H1 (cell line): ENCODE results near the gene DHPS. TPM values are rescaled to one million over a fixed set of nuclear protein-coding genes. Genes with fewer than 3 reads are reported as not detected.

Experiments
- CEBPB ChIP-seq: IDR thresholded peaks from 2 replicates; pipeline ENCODE4 v1.6.1; 2012; ENCODE audit warnings: low read depth, low read length
- CREB1 ChIP-seq: IDR thresholded peaks from 2 replicates; pipeline ENCODE4 v1.6.1; 2012; ENCODE audit warnings: inconsistent platforms
- POLR2A ChIP-seq, 2 experiments: IDR thresholded peaks; 1 replicate in 1 of 2; 2 replicates in 1 of 2; pipeline ENCODE4 v1.6.1; 2011; ENCODE audit warnings: low read depth in 2 of 2, low read length in 2 of 2, mild to moderate bottlenecking in 2 of 2; ENCODE audit errors: control extremely low read depth in 1 of 2
- POLR2AphosphoS5 ChIP-seq: IDR thresholded peaks from 2 replicates; pipeline ENCODE4 v1.6.1; 2011; ENCODE audit warnings: low read depth, low read length
- SAP30 ChIP-seq: fragments of 300-600 bp; sonication (generic); IDR thresholded peaks from 2 replicates; pipeline ENCODE4 v1.7.1; 2012; ENCODE audit warnings: low read length, moderate library complexity, mild to moderate bottlenecking, inconsistent platforms; ENCODE audit not compliant: insufficient read depth, insufficient replicate concordance
- SP4 ChIP-seq: IDR thresholded peaks from 2 replicates; pipeline ENCODE4 v1.6.1; 2012; ENCODE audit warnings: low read length, inconsistent platforms
- TAF7 ChIP-seq: optimal IDR thresholded peaks from 2 replicates; pipeline ENCODE3; 2011; ENCODE audit warnings: low read depth, mild to moderate bottlenecking, inconsistent platforms, low read length, moderate library complexity, borderline replicate concordance
- polyA plus RNA-seq, 7 experiments: library from polyadenylated mRNA; depleted of rRNA in 3 of 7; stranded (reverse) in 5 of 7; unstranded in 2 of 7; fragments of >200 nt in 5 of 7; fragments of 200-250 nt in 2 of 7; gene quantifications; 1 replicate in 5 of 7; 2 replicates in 1 of 7; 4 replicates in 1 of 7; pipeline versions ENCODE4 v1.2.1 to v1.2.3, GENCODE V29; 2011 to 2013; ENCODE audit warnings: missing spikeins in 2 of 7, mixed read lengths in 2 of 7
- total RNA-seq: library from RNA; stranded (reverse); fragmentation: NEBNext Ultra II Directional; extraction: Animal tissue kit (Norgen Biotek cat#: 25700); gene quantifications from 2 replicates; pipeline ENCODE4 v1.2.1, GENCODE V29; 2021
- TF ChIP-seq, protein P1 (sequence below), 3 experiments: IDR thresholded peaks; 1 replicate in 2 of 3; 2 replicates in 1 of 3; pipeline versions ENCODE4 v1.5.1 to v1.6.1; 2011; ENCODE audit warnings: low read length in 3 of 3, mild to moderate bottlenecking in 3 of 3, inconsistent platforms in 2 of 3, low read depth in 1 of 3, moderate library complexity in 1 of 3; ENCODE audit not compliant: insufficient read depth in 1 of 3; ENCODE audit errors: control extremely low read depth in 1 of 3

Gene DHPS
- total and polyA plus RNA-seq, 2 of the 8 experiments (the other 6 are each of a cell fraction or from before 2014, with no cell fraction given) = 86.6 to 99.6 TPM

- TF ChIP-seq SAP30 = peak; percentile 97
- peak; percentile 35 for TF ChIP-seq TAF7
- peak; percentile 71 for TF ChIP-seq POLR2AphosphoS5
- peak in 1 of 2 experiments; percentile 54; a peak in 2 of 3 replicates for TF ChIP-seq POLR2A (IDR thresholded peaks at IDR 0.05; ENCODE audit: control extremely low read depth in 1 of 2, low read depth in 2 of 2, low read length in 2 of 2)
- no peak for TF ChIP-seq CEBPB
- TF ChIP-seq CREB1 = peak; percentile 32; the same call in 1 of the 2 replicates
- TF ChIP-seq, protein P1, sequence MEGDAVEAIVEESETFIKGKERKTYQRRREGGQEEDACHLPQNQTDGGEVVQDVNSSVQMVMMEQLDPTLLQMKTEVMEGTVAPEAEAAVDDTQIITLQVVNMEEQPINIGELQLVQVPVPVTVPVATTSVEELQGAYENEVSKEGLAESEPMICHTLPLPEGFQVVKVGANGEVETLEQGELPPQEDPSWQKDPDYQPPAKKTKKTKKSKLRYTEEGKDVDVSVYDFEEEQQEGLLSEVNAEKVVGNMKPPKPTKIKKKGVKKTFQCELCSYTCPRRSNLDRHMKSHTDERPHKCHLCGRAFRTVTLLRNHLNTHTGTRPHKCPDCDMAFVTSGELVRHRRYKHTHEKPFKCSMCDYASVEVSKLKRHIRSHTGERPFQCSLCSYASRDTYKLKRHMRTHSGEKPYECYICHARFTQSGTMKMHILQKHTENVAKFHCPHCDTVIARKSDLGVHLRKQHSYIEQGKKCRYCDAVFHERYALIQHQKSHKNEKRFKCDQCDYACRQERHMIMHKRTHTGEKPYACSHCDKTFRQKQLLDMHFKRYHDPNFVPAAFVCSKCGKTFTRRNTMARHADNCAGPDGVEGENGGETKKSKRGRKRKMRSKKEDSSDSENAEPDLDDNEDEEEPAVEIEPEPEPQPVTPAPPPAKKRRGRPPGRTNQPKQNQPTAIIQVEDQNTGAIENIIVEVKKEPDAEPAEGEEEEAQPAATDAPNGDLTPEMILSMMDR (IDR thresholded peaks at IDR 0.05; ENCODE audit: control extremely low read depth in 1 of 3, insufficient read depth in 1 of 3, low read depth in 1 of 3, low read length in 3 of 3) = no peak
- TF ChIP-seq SP4 = peak; percentile 94
Measured at GRCh38 chr19:12669270-12670158, 12.2 kb downstream of the DHPS start (continued).
